Stimulated activated CD4-positive, alpha-beta T cell treated with anti-CD3 and anti-CD28 coated beads, Interleukin-15, amount 100 ng/mL, for 48 hours (primary cell): ENCODE data around the gene NDC80.

Source experiments
- DNase-seq, 2 donors: peaks; one replicate each; pipeline ENCODE4 v3.0.0-alpha.2; 2020; ENCODE audit warnings: low read depth in 2 of 2

The NDC80 gene

DNA sequence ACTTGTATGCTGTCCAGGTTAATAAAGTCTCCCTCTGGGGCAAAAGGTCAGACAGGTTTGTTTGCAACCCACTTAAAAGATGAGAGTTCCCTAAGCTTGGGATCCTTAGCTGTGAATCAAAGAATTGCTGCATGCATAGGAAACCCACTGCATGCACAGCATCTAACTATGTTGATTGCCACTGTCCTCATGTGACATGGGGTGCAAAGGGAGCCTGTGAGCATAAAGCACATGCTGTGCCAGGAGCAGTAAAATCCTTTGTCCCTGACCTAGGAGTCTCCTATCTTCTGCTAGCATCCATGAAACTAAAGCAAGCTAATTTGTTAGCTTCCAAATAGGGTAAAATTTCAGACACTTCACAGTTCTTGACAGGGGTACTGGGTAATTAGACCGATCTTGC lies 13.8 kb upstream of the NDC80 start:
- DNase-seq = no peak

- no peak for DNase-seq
These were observed 12.1 kb upstream of the NDC80 start for GRCh38 chr18:2559249-2559648.

- no peak for DNase-seq
These were observed 7.0 kb upstream of the NDC80 start for GRCh38 chr18:2564373-2564772.

DNA sequence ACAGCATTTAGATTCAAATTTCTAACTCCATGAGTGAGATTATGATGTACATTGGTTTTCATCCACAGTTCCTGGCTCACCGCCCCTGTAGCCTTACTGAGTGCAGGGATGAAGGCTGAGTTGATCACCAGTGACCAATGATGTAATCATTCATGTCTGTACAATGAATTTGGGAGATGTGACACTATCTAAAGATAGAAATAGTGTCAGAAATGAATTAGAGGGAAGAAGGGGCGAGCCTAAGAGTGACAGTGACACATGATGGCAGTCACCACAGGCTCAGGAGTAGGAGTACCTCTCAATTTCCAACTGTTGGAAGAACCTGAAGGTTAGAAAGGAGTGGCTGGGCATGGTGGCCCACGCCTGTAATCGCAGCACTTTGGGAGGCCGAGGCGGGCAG lies 3.2 kb upstream of the NDC80 start:
- DNase-seq = no peak

- no peak for DNase-seq
These were observed 2.8 kb upstream of the NDC80 start for GRCh38 chr18:2568605-2569004.

DNA sequence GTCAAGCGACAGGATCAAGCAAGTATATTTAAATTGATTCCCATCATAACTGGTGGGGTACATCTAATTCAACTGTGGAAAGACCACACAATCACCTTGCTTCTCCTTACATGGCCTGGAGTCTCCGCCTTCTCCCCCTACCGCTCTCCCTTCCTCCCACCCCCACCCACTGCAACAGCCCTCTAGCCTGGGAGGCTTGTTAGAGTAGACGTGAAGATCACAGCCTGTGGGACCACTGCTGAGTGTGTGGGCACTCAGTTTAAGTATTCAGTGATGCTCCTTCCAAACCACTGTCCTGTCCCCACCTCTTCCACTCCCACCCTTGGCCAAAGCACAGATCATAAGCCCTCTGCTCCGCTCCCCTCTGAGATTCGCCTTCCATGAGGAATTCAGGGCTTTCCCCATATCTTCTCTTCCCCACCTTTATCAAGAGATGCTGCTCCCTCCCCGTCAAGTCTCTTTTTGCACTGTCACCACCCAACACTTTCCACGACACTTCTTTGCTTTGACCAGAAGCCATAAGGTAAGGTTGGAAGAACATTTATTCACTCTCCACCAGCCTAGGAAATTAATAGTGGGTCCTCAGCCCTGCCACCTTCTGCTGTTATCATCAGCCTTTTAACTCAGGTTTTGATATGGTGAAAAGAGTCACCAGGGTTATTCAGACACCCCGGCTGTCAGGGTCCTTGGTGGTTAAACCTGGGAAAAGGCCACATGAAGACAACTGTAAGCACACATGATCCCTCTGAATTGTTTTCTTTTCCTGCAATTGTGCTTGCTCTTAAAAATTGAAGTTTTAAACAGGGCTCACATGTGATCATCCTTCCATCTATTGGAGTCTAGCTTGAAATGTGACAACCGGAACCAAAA lies 1.8 kb upstream of the NDC80 start:
- no peak for DNase-seq

DNA sequence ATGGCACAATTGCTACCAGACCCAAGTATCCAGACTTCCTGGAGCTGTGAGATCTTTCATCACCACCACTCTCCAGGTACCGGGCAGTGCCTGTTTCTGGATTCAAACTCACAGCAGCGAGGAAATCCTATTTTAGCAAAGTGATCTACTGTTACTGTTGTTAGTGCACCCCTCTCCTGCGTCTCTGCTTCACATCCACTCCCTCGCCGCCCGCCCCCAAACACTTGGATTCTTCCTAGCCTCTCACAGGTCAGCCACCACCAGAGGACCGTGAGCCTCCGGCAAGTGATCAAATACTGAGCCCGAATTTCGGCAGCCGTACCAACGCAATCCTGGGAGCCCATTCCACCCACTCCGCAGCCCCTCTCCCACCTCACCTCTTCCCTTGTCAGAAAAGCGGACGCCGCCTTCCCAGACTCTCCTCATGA lies 571 bp upstream of the NDC80 start:
- peak; percentile 39 to 47 for DNase-seq

GRCh38 chr18:2572171-2572569 lies 813 bp downstream of the NDC80 start:
- no peak for DNase-seq

DNA sequence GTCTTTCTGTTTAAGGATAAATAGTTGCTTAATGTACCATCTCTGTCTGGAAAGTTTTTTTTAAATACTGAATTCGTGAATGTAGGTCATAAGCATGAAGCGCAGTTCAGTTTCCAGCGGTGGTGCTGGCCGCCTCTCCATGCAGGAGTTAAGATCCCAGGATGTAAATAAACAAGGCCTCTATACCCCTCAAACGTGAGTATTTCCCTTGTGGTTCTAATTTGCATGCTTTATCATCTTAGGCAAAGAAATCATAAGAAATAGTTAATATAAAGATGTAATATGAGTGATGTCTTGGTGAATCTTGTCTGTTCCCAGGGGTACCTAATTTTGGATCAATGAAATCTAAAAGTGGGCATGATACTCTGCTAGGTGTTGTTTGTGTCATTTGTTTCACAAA lies 1.5 kb downstream of the NDC80 start:
- DNase-seq = no peak

- DNase-seq = no peak
These were observed 2.1 kb downstream of the NDC80 start for GRCh38 chr18:2573408-2573807.

GRCh38 chr18:2587788-2588187 lies 16.4 kb downstream of the NDC80 start:
- DNase-seq = no peak

- no peak for DNase-seq
These were observed 17.4 kb downstream of the NDC80 start for GRCh38 chr18:2588666-2589344.

DNA sequence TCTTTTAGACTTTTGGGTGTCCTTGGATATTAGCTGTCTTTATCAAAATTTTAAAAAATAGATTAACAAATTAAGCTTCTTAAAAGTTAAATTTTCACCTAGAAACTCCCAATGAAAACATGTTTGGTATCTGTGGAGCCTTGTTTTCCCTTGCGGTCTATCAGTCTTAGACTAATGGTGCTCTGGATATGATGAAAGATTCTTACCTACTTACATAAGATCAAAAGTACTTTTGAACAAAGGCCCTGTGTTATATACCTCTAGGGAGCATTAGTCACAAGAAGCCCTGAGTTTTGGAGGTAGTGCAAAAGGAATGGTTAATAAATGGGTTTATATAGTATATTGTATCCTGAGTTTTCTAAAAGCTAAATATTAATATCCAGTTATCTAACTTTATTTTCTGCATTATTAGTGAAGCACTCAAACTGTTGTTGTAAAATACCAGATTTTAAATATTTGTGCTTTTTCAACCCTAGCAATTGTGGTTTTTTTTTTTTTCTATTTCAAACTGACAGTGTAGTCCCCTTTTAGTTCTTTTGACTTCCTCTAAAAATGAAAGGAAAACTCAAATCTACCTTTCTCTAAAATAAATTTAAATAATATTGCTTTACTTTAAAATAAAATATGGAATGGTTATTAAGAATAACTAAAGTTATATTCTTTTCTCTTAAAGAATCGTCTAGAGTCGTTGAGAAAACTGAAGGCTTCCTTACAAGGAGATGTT lies 18.1 kb downstream of the NDC80 start:
- no peak for DNase-seq

GRCh38 chr18:2590303-2590702 lies 18.9 kb downstream of the NDC80 start:
- no peak for DNase-seq

DNA sequence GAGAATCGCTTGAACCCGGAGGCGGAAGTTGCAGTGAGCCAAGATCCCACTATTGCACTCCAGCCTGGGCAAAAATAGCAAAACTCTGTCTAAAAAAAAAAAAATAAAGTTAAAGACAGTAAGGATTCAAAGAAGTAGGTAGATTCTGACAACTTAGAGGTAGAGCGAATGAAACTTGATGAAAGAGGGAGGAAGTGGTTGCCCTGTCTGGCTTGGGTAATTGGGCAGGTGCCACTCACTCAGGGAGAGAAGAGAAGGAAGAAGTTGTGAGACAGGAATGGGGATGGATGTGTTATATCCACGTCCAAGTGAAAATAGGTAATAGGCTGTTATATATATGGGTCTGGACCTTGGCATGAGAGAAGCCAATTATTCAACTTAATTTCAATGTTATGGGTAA lies 26.3 kb downstream of the NDC80 start:
- DNase-seq = no peak

GRCh38 chr18:2602844-2603243 lies 31.5 kb downstream of the NDC80 start:
- DNase-seq = no peak

- no peak for DNase-seq
These were observed 35.0 kb downstream of the NDC80 start for GRCh38 chr18:2606335-2606734.

DNA sequence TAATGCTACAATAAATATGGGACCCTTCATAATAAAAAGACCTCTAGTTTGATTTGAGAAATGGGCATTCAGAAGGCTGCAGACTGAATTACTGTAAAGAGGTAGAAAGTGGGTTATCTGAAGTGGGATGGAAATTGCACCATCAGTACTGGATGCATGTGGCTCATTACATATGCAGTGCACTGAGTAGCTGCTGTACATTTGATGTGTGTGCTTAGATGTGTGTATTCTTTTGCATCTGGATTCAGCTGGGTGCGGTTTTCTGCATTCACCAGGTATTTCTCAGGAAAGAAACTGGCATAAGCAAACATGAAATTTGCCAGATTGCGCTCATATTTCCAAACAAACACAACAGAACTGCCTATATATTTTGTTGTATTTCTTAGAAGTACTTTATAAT lies 38.2 kb downstream of the NDC80 start:
- DNase-seq = no peak

DNA sequence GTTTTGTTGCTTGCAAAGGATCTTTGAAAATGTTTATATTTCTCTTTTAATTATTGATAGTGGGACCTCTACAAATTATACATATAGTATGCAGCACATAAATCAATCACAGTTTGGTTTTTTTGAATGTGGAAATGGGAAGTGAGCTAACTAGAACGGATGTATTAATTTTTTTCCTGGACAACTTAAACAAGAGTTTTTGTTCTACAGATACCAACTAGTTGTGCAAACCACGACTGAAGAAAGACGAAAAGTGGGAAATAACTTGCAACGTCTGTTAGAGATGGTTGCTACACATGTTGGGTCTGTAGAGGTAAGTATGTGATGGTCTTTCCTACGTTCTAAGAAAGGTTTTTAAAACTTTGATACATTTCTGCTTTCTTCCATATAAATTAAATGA lies 39.2 kb downstream of the NDC80 start:
- DNase-seq = no peak

DNA sequence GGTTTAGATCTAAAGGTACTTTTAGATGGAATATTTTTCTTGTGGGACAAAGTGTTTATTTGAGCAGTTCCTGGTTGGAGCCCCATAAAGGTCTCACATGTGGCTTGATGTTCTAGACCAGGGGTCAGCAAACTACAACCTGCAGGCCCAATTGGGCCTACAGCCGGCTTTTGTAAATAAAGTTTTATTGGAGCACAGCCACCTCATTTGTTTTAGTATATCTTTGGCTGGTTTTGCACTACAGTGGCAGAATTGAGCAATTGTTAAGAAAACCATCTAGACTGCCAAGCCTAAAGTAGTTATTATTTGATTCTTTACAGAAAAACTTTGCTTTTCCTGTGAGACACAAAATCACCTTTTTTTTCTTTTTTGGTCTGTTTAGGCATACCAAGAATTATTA lies 41.6 kb downstream of the NDC80 start:
- DNase-seq = no peak

GRCh38 chr18:2617401-2617998 lies 46.1 kb downstream of the NDC80 start:
- no peak for DNase-seq

GRCh38 chr18:2618009-2618408 lies 46.7 kb downstream of the NDC80 start:
- DNase-seq = no peak
